K562 (cell line): ENCODE measurements around the gene AGA. TPM values are rescaled to one million over a fixed set of nuclear protein-coding genes. Genes with fewer than 3 reads are reported as not detected.

Experiments
- BRF1 ChIP-seq: IDR thresholded peaks from 3 replicates; pipeline ENCODE4 v1.6.1; 2011; ENCODE audit warnings: borderline replicate concordance, mild to moderate bottlenecking; ENCODE audit not compliant: insufficient read length; ENCODE audit errors: extremely low read depth
- EHMT2 ChIP-seq: fragments of 450-650 bp; IDR thresholded peaks from 2 replicates; pipeline ENCODE4 v1.6.1; 2018; ENCODE audit warnings: antibody characterized with exemption
- HNRNPH1 ChIP-seq: fragments of 200-400 bp; formaldehyde crosslinking; optimal IDR thresholded peaks from 2 replicates; pipeline ENCODE3; 2017; ENCODE audit warnings: low read depth, mild to moderate bottlenecking, low read length, moderate library complexity
- ZBTB40 ChIP-seq, 2 experiments: fragments of 450-650 bp in 1 of 2; sonication (generic) in 1 of 2; formaldehyde crosslinking in 1 of 2; IDR thresholded peaks; 2 replicates each; pipeline versions ENCODE4 v1.7.1 to v1.9.0; 2016 to 2022; ENCODE audit warnings: inconsistent platforms in 1 of 2, mild to moderate bottlenecking in 1 of 2, missing genetic modification reagents in 1 of 2
- ZNF280B ChIP-seq: fragments of 250-450 bp; sonication (Bioruptor Pico); IDR thresholded peaks from 2 replicates; pipeline ENCODE4 v1.5.1; 2021; ENCODE audit warnings: mild to moderate bottlenecking
- polyA plus RNA-seq, 8 experiments: library from polyadenylated mRNA; depleted of rRNA in 4 of 8; stranded (reverse) in 5 of 8; unstranded in 3 of 8; fragments of >200 nt; fragmentation: Nextera tagmentation in 2 of 8; fragmentation: Illumina TruSeq in 1 of 8; extraction: Ambion mirVana in 2 of 8; extraction: Trizol in 1 of 8; gene quantifications; 2 replicates each; pipeline versions ENCODE4 v1.2.1 to v1.2.3, GENCODE V29; 2011 to 2014; ENCODE audit warnings: inconsistent platforms in 1 of 8, missing spikeins in 1 of 8
- total RNA-seq, 7 experiments: library from RNA; depleted of rRNA in 6 of 7; stranded (reverse); fragments of >200 nt in 6 of 7; fragmentation: Illumina TruSeq in 2 of 7; extraction: Trizol in 2 of 7; gene quantifications; 2 replicates each; pipeline versions ENCODE4 v1.2.1 to v1.2.3, GENCODE V29; 2011 to 2021; ENCODE audit warnings: low replicate concordance in 1 of 7

AGA gene
- total and polyA plus RNA-seq, 9 of the 15 experiments (the other 6 are each of a cell fraction or from before 2014, with no cell fraction given): 8.5 to 25.0 (median 12.6) TPM

- TF ChIP-seq EHMT2 (no peak), HNRNPH1 (no peak), ZBTB40 (IDR thresholded peaks at IDR 0.05) (no peak), ZBTB40 (CRISPR knock-in tag; IDR thresholded peaks at IDR 0.05) (no peak), ZNF280B (no peak), BRF1 (no peak)
- TF ChIP-seq, all 486 proteins: peak for 0
Observed at GRCh38 chr4:177413076-177413475, 29.2 kb downstream of the AGA start (continued).
